ENCODE results near the gene CRB1. TPM values are rescaled to one million over a fixed set of nuclear protein-coding genes. Genes with fewer than 3 reads are reported as not detected.
A peak's percentile ranks its signal among the peaks of the same experiment; 100 is the strongest.

CRB1 gene
- total RNA-seq, 1 donor from 2014 or later: 2.6 TPM

DNA sequence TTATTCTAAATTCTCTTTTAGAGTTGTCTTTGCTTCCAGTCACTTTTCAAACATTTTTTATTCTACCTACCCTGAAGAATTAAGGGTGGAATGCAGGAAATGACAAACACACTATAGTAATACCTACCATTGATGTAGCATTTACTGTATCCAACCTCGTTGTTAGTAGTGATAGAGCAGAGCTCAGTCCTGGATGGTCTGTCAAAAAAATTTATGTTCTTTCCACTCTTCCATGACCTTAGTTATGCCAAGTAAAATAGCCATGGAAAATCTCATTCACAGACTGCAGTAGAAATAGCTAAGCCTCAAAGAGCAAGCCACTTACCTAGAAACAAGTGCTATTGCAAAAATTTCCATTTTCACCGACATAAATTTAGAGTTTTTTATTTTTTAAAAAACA is 74.6 kb downstream of the CRB1 start:
- no peaks in the 10 kb centered on the region for H3K27me3 Mint-ChIP-seq (ENCODE audit: insufficient read depth, low read depth)
- Histone ChIP-seq H3K36me3 (no peaks in the 10 kb centered on the region), H3K4me2 (no peak overlapping the region), H3K4me1 (no peaks in the 10 kb centered on the region), H3F3A (ENCODE audit: low read depth) (no peaks in the 10 kb centered on the region), H3K27me3 (no peaks in the 10 kb centered on the region), H3K27ac (no peak overlapping the region), H3K9ac (no peak overlapping the region), H3K9me3 (ENCODE audit: low read depth) (no peaks in the 10 kb centered on the region), H4K20me1 (ENCODE audit: low read depth) (no peaks in the 10 kb centered on the region), H3K4me3 (no peak overlapping the region), H2AFZ (replicated peaks) (no peak overlapping the region), H3K79me2 (ENCODE audit: low read depth) (no peaks in the 10 kb centered on the region)
- no peaks in the 10 kb centered on the region for H3K4me1 Mint-ChIP-seq
- H3K27ac Mint-ChIP-seq: no peak overlapping the region
- TF ChIP-seq, protein P1, sequence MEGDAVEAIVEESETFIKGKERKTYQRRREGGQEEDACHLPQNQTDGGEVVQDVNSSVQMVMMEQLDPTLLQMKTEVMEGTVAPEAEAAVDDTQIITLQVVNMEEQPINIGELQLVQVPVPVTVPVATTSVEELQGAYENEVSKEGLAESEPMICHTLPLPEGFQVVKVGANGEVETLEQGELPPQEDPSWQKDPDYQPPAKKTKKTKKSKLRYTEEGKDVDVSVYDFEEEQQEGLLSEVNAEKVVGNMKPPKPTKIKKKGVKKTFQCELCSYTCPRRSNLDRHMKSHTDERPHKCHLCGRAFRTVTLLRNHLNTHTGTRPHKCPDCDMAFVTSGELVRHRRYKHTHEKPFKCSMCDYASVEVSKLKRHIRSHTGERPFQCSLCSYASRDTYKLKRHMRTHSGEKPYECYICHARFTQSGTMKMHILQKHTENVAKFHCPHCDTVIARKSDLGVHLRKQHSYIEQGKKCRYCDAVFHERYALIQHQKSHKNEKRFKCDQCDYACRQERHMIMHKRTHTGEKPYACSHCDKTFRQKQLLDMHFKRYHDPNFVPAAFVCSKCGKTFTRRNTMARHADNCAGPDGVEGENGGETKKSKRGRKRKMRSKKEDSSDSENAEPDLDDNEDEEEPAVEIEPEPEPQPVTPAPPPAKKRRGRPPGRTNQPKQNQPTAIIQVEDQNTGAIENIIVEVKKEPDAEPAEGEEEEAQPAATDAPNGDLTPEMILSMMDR (IDR thresholded peaks at IDR 0.05): no peak
- TF ChIP-seq EZH2 (IDR thresholded peaks at IDR 0.05): no peak
- H3K9me3 Mint-ChIP-seq: no peaks in the 10 kb centered on the region
- H3K36me3 Mint-ChIP-seq: no peaks in the 10 kb centered on the region
- no peak overlapping the region for H3K4me3 Mint-ChIP-seq
- no peak for DNase-seq (ENCODE audit: low spot score)

DNA sequence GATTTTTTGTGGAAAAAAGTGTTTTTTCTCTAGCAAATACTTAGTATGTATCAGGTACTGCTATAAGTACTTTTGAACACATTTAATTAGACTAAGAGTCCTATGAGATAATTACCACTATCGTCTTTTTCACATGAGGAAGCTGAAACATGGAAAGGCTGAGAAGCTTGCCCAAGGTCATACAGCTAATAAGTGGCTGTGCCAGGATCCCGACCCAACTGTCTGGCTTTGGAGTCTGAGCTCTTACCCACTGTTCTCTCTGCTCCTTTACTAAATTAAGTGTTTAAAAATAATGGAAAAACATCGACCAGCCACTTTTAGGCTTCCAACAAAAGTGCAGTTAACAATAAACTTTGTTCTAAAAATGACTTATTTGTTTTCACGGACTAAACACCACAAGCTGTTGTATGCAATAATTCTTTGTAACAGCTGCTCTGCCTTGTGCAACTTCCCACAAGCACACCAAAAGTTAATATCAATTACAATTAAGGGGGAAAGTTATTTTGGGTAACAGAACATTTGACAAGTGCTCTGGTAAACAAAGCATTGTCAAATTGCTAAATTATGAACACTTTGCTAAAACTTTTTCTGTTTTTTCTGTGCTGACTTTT is 75.7 kb downstream of the CRB1 start:
- H3K27me3 Mint-ChIP-seq (ENCODE audit: insufficient read depth, low read depth): no peaks in the 10 kb centered on the region
- H3K9ac ChIP-seq: no peak overlapping the region
- no peak overlapping the region for H3K27ac Mint-ChIP-seq

DNA sequence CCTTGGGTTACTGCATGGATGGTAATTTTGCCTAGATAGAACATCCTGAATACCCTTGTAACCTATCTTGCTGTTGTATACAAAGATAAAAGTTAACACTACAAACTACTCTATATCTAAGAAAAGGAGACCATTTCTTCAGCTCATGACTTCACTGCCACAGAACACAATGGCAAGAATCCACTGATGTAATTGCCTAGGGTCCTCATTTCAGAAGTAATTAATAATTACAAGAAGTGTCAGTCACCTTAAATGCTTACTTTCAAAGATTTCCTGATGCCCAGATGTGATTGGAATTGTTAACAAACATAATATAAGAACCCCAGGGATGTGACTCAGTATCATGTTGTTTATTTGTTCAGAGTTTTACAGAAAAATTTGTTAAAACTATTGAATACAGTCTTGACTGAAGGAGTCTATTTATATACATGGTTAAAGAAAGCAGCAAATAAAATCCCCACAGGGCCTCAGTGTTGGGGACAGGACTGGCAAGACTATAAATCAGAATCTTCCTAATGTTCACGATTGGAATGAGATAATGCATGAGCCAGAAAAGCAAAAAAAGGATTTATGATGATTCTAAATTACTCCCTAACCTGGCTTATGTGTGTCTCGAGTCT is 83.9 kb downstream of the CRB1 start:
- Histone ChIP-seq H3K4me1 (no peaks in the 10 kb centered on the region), H3K9ac (no peak overlapping the region), H3F3A (ENCODE audit: low read depth) (no peaks in the 10 kb centered on the region), H3K79me2 (ENCODE audit: low read depth) (no peaks in the 10 kb centered on the region), H3K27ac (no peak overlapping the region), H3K4me3 (no peak overlapping the region), H4K20me1 (ENCODE audit: low read depth) (no peaks in the 10 kb centered on the region), H2AFZ (replicated peaks) (peak overlapping the region; percentile 72), H3K27me3 (no peaks in the 10 kb centered on the region), H3K4me2 (no peak overlapping the region), H3K9me3 (ENCODE audit: low read depth) (no peaks in the 10 kb centered on the region), H3K36me3 (no peaks in the 10 kb centered on the region)
- DNase-seq (ENCODE audit: low spot score): no peak
- no peak overlapping the region for H3K27ac Mint-ChIP-seq
- no peaks in the 10 kb centered on the region for H3K4me1 Mint-ChIP-seq
- H3K27me3 Mint-ChIP-seq (ENCODE audit: insufficient read depth, low read depth): no peaks in the 10 kb centered on the region
- H3K36me3 Mint-ChIP-seq: no peaks in the 10 kb centered on the region
- no peak overlapping the region for H3K4me3 Mint-ChIP-seq
- no peak for TF ChIP-seq EZH2 (IDR thresholded peaks at IDR 0.05)
- no peaks in the 10 kb centered on the region for H3K9me3 Mint-ChIP-seq

More for the DNA sequence above, 75.7 kb downstream of the CRB1 start:
- H3K27ac ChIP-seq: no peak overlapping the region
- no peaks in the 10 kb centered on the region for H3K79me2 ChIP-seq (ENCODE audit: low read depth)
- no peaks in the 10 kb centered on the region for H3F3A ChIP-seq (ENCODE audit: low read depth)
- H3K36me3 Mint-ChIP-seq: no peaks in the 10 kb centered on the region
- no peaks in the 10 kb centered on the region for H3K36me3 ChIP-seq
- H2AFZ ChIP-seq (replicated peaks): no peak overlapping the region
- no peak overlapping the region for H3K4me3 Mint-ChIP-seq
- H3K4me2 ChIP-seq: no peak overlapping the region
- no peaks in the 10 kb centered on the region for H3K4me1 ChIP-seq
- DNase-seq (ENCODE audit: low spot score): no peak
- TF ChIP-seq, protein P1 (IDR thresholded peaks at IDR 0.05): no peak
- TF ChIP-seq EZH2phosphoT487 (IDR thresholded peaks at IDR 0.05): no peak
- no peaks in the 10 kb centered on the region for H3K9me3 Mint-ChIP-seq
- H3K4me3 ChIP-seq: no peak overlapping the region
- H4K20me1 ChIP-seq (ENCODE audit: low read depth): no peaks in the 10 kb centered on the region
- no peaks in the 10 kb centered on the region for H3K27me3 ChIP-seq
- no peaks in the 10 kb centered on the region for H3K4me1 Mint-ChIP-seq
- H3K9me3 ChIP-seq (ENCODE audit: low read depth): no peaks in the 10 kb centered on the region

DNA sequence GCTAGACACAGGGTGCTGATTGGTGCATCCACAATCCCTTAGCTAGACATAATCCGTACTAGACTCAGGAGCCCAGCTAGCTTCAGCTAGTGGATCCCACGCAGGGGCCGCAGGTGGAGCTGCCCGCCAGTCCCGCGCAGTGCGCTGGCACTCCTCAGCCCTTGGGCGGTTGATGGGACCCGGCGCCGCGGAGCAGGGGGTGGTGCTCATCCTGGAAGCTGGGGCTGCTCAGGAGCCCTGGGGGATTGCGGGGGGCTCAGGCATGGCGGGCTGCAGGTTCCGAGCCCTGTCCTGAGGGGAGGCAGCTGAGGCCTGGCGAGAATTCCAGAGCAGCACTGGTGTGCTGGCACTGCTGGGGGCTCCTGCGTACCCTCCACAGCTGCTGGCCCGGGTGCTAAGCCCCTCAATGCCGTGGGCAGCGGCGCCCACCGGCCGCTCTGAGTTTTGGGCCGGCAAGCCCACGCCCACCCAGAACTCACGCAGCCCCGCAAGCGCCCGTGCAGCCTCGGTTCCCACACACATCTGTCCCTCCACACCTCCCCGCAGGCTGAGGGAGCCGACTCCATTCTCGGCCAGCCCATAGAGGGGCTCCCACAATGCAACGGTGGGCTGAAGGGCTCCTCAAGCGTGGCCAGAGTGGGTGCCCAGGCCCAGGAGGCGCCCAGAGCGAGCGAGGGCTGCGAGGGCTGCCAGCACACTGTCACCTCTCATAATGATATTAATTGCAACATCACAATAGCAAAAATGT is 87.4 kb downstream of the CRB1 start:
- Histone ChIP-seq H3K4me2 (no peak overlapping the region), H3K4me3 (no peak overlapping the region), H3F3A (ENCODE audit: low read depth) (no peaks in the 10 kb centered on the region), H3K9ac (no peak overlapping the region), H3K27me3 (no peaks in the 10 kb centered on the region), H4K20me1 (ENCODE audit: low read depth) (no peaks in the 10 kb centered on the region), H2AFZ (replicated peaks) (no peak overlapping the region), H3K36me3 (no peaks in the 10 kb centered on the region), H3K4me1 (no peaks in the 10 kb centered on the region), H3K9me3 (ENCODE audit: low read depth) (no peaks in the 10 kb centered on the region), H3K79me2 (ENCODE audit: low read depth) (no peaks in the 10 kb centered on the region), H3K27ac (no peak overlapping the region)
- TF ChIP-seq EZH2phosphoT487 (IDR thresholded peaks at IDR 0.05): no peak
- no peak overlapping the region for H3K27ac Mint-ChIP-seq
- no peaks in the 10 kb centered on the region for H3K4me1 Mint-ChIP-seq
- H3K36me3 Mint-ChIP-seq: no peaks in the 10 kb centered on the region
- no peaks in the 10 kb centered on the region for H3K9me3 Mint-ChIP-seq
- no peak overlapping the region for H3K4me3 Mint-ChIP-seq
- H3K27me3 Mint-ChIP-seq (ENCODE audit: insufficient read depth, low read depth): no peaks in the 10 kb centered on the region
- DNase-seq (ENCODE audit: low spot score): no peak

All from neural progenitor cell (in vitro differentiated cells).